H1 (cell line): Measurements from ENCODE around the gene SPTBN4. TPM values are rescaled to one million over a fixed set of nuclear protein-coding genes. Genes with fewer than 3 reads are reported as not detected.

ENCODE experiments used
- ATF2 ChIP-seq: IDR thresholded peaks from 2 replicates; pipeline ENCODE4 v1.6.1; 2012; ENCODE audit warnings: low read length, inconsistent platforms
- NANOG ChIP-seq: IDR thresholded peaks from 2 replicates; pipeline ENCODE4 v1.6.1; 2011; ENCODE audit warnings: low read length, low read depth, mild to moderate bottlenecking, inconsistent platforms; ENCODE audit not compliant: insufficient read depth, poor library complexity, severe bottlenecking
- PHF8 ChIP-seq: fragments of 200-600 bp; sonication (generic); conservative IDR thresholded peaks from 2 replicates; pipeline ENCODE4 v1.7.1; 2012; ENCODE audit warnings: low read depth, mild to moderate bottlenecking, inconsistent platforms, low read length, moderate library complexity
- RNF2 ChIP-seq: fragments of 200-900, 300-1000 bp; sonication (generic); IDR thresholded peaks from 2 replicates; pipeline ENCODE4 v1.7.1; 2016; ENCODE audit warnings: borderline replicate concordance, low read depth, mild to moderate bottlenecking, antibody characterized with exemption, low read length; ENCODE audit not compliant: poor library complexity, severe bottlenecking; ENCODE audit errors: missing control alignments
- polyA plus RNA-seq, 7 experiments: library from polyadenylated mRNA; depleted of rRNA in 3 of 7; stranded (reverse) in 5 of 7; unstranded in 2 of 7; fragments of >200 nt in 5 of 7; fragments of 200-250 nt in 2 of 7; gene quantifications; 1 replicate in 5 of 7; 2 replicates in 1 of 7; 4 replicates in 1 of 7; pipeline versions ENCODE4 v1.2.1 to v1.2.3, GENCODE V29; 2011 to 2013; ENCODE audit warnings: missing spikeins in 2 of 7, mixed read lengths in 2 of 7
- total RNA-seq: library from RNA; stranded (reverse); fragmentation: NEBNext Ultra II Directional; extraction: Animal tissue kit (Norgen Biotek cat#: 25700); gene quantifications from 2 replicates; pipeline ENCODE4 v1.2.1, GENCODE V29; 2021

SPTBN4 gene
- total and polyA plus RNA-seq, 2 of the 8 experiments (the other 6 are each of a cell fraction or from before 2014, with no cell fraction given): 1.9 to 3.0 TPM

- no peak for TF ChIP-seq RNF2
- no peak for TF ChIP-seq PHF8
- TF ChIP-seq NANOG: no peak
- no peak for TF ChIP-seq ATF2
Observed at GRCh38 chr19:40585982-40586422, 119.2 kb downstream of the SPTBN4 start (continued).
